ES-I3 (cell line): ENCODE measurements around the gene DAND5.

Experiments
- H3K36me3 ChIP-seq: 2 replicates; pipeline ENCODE4 v1.6.1; 2013; ENCODE audit warnings: mild to moderate bottlenecking, low read length, control low read depth, moderate library complexity; ENCODE audit not compliant: insufficient read depth
- H3K4me1 ChIP-seq: 2 replicates; pipeline ENCODE4 v1.6.1; 2013; ENCODE audit warnings: mild to moderate bottlenecking, control low read depth, low read length; ENCODE audit not compliant: insufficient read depth
- H3K9ac ChIP-seq: 2 replicates; pipeline ENCODE4 v1.6.1; 2013; ENCODE audit warnings: low read depth, mild to moderate bottlenecking, low read length, moderate library complexity
- H3K9me3 ChIP-seq: 2 replicates; pipeline ENCODE4 v1.6.1; 2013; ENCODE audit warnings: mild to moderate bottlenecking, low read length, moderate library complexity; ENCODE audit not compliant: control insufficient read depth, insufficient read depth

Gene DAND5

DNA sequence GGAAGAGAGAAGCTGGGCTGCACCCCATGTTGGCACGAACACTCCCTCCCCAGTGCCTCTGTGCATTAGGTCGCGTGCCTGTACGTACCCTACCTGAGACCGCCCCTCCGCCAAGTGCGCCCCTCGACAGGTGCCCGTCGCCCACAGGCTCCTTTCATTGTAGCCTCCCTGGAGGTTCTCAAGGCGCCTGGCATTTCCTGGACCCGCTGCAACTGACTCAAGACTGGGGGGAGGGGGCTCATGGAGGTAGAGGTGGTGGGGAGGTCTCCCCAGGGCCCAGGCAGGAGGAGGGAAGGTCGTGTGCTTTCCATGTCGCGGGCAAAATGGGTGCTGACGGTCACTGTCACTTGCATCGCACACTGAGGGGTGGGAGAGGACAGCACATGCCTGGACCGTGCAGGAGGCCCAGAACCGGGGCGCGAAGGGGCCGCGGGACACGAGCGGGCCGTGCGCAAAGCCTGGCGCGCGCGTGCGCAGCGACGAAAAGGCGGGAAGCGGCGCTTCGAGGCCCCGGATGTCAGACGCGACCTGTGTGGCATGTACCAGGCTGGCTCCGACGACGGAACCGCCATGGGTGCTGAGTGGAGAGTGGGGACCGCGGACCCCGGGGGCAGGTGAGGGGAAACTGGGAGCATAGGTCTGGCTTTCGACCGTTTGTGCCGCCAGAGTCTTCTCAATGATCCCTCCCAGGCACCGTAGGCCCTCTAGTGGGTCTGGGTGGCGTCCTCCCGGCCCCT is 42.4 kb downstream of the DAND5 start:
- Histone ChIP-seq H3K9me3 (no peaks in the 10 kb centered on the region), H3K9ac (peak overlapping the region; percentile 44; the same call in 1 of the 2 replicates), H3K36me3 (no peaks in the 10 kb centered on the region), H3K4me1 (peaks cover 14% of the 10 kb centered on the region)

DNA sequence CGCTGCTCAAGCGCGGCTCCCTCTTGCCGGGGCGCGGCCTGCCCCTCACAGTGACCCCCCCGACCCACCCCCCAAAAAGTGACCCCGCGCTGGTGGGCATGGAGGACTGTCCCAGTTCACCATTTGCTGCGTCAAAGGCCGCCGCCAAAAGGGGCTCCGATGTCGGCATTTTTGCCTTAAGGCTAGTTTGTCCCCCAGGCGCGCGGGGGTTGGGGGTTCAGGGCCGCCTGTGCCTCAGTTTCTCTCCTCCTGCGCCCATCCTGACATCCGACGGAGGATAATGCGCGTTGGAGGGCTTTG is 43.0 kb downstream of the DAND5 start:
- Histone ChIP-seq H3K9me3 (no peaks in the 10 kb centered on the region), H3K4me1 (peaks cover 18% of the 10 kb centered on the region), H3K9ac (peak overlapping the region; percentile 44), H3K36me3 (no peaks in the 10 kb centered on the region)

DNA sequence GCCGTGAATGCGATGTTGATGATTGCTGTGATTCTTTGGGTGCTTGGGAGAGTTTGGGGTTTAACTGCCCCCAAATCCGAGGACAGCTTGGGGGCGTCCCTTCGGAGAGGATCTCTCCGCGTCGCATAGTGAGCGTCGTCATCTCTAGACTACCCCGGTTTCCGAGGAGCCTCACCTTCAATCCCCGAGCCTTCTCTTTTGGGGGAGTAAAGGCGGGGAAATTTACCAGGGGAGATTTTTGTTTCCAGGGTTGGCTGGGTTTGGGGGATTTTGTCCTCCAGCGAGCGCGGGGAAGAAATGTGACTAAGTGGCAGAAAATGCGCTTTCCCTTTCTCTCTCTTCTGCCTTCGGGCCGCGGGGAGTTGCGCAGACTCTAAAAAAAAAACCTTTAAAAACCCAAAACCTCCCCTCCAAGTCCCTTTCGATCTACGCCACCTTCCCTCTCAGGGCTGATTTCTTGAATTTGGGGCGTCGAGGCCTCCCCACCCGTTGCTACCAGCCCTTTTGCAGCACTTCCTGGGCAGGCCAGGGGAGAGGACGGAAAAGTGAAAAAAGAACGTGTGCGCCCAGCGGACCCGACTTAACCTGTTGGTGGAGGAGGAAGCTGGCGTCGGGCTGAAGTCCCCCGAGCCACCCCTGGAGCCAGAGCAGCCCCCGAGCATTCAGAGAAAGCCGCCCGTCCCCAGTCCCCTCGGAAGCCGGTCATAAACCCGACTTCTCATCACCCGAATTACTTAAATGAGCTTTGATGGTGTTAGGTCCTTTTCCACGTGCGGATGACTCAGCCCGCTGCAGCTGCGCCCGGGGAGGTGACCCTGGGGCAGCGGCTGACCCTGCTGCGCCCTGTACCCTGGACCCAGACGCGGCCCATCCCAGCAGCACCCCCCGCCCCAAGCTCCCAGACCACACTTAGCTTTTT is 43.6 kb downstream of the DAND5 start:
- Histone ChIP-seq H3K36me3 (no peaks in the 10 kb centered on the region), H3K9ac (peak overlapping the region; percentile 44), H3K9me3 (no peaks in the 10 kb centered on the region), H3K4me1 (peaks cover 24% of the 10 kb centered on the region)

DNA sequence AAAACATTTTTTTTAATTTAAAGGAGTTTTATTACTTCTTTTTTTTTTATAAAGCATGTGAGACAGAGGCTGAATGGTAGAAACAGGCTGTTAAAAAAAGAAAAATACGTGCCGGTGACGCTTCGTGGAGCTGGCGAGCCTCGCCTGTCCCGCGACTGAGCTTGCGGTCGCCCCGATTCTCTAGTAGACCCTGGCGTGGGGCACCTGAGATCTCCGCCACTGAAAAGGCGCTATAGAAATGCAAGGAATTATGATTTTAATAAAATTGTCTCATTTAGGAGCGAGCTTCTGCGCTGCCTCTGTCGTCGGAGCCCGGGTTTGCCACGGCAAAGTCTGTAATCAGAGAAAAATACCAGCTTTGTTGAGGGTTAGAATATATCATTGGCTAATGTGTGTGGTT is 44.3 kb downstream of the DAND5 start:
- Histone ChIP-seq H3K4me1 (peaks cover 24% of the 10 kb centered on the region), H3K36me3 (no peaks in the 10 kb centered on the region), H3K9ac (peak overlapping the region; percentile 44; the same call in 1 of the 2 replicates), H3K9me3 (no peaks in the 10 kb centered on the region)

DNA sequence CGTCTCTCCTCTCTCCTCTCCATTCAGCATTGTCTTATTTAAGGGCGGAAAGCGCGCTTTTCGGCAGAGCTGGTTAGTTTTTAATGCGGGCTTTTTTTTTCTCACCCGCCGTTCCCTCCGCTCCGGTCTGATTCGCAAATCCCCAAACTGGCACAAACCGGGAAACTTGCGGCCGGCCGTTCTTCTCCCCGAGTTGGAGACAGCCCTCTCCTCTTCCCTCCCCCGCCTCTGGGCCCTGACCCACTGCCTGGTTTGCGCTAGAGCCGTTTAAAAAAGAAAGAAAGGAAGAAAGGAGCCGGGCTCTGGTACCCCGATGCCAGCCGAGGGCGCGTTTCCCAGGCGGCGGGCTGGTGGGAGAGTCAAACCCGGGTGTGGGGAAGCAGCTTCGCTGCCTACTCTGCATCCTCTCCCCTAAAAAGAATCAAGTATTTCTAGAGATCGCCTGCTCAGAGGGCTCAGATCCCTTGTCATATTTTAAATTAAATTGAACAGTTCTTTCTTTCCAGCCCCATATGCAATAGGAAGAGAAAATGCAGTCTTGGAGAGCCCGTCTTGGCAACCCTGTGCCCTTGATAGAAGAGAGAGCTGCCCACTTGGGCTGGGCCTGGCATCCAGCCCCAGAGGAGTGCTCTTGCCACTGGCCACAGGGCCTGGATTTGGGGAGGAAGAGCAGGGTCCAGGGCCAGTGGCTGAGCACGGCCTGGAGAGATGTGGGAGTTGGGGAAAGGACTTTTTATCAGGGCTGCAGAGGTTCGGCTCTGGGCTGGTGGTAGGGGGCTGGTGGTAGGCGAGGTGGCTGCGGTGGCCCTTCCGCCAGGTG is 44.9 kb downstream of the DAND5 start:
- peak overlapping the region; percentile 44; the same call in 1 of the 2 replicates for H3K9ac ChIP-seq
- H3K9me3 ChIP-seq: no peaks in the 10 kb centered on the region
- no peaks in the 10 kb centered on the region for H3K36me3 ChIP-seq
- H3K4me1 ChIP-seq: peaks cover 24% of the 10 kb centered on the region

DNA sequence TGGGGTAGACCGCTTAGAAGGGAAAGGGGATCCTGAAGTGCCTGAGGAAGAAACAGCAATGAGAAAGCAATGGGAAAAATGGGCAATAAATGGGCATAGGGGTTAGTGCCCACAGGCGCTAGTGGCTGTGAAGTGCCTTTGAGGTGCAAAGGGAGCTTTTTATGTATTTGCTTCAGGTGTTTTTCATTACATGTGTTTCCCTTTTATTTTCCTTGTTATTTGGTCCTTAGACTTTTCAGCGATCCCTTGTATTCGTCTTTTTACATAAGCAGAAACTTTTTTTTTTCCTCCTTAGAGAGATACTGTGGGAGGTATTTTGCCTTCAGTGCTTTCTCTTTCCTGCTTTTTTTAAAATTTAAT is 45.5 kb downstream of the DAND5 start:
- Histone ChIP-seq H3K36me3 (no peaks in the 10 kb centered on the region), H3K4me1 (peaks cover 20% of the 10 kb centered on the region), H3K9me3 (no peaks in the 10 kb centered on the region), H3K9ac (no peak overlapping the region; the same call in 1 of the 2 replicates)

DNA sequence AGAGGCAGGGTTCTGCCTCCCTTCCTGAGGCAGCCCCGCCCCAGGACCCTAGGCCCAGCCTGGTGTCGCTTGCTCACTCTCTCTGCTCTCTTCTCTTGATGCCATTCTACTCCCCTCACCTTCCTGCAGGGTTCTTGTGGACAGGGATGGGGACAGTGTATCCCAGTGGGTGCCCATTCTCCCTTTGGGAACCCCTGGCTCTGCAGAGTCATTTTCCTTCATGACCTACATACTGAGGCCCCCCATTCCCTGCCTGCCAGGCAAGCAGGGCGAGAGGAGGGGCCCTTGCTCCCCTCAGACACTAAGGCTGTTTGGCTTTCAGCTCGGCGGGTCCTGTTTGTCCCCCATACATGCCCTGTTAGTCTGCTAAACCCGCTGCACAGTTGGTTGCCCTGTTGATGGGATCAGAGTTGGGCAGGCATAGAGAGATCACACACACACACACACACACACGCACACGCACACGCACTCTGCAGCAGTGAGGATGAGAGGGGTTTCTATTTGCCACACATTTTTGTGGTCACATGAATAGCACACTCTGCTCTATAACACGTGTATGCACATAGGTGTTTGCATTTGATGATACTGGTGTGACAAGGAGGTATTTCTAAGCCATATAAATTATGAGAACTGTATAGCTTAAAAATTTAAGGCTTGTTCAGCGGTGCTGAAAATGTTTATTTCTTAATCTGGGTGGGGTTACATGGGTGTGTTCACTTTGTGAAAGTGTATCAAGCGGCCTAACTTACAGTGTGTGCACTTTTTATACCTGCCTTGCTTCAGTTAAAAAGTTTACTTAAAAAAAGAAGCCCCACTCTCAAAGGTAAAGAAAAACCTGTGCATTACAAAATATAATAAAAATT is 46.2 kb downstream of the DAND5 start:
- H3K9ac ChIP-seq: no peak overlapping the region
- H3K4me1 ChIP-seq: peaks cover 21% of the 10 kb centered on the region
- no peaks in the 10 kb centered on the region for H3K9me3 ChIP-seq
- no peaks in the 10 kb centered on the region for H3K36me3 ChIP-seq

DNA sequence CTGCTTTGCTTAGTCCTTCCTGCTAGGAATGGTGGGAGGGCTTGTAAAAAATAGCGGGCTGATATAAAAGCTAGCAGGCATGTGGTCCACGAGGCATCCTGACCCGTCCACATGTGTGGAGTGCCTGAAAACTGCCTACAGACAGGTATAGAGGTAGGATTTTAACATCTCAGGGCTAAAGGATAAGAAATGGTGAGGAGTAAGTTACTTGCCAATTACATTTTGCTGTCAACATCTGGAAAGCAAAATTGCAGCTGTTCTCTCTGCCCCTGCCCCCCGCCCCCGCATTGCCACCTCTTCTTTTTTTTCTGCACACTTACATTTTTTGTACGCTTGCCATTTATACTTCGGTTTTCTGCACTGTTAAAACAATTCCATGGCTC is 46.9 kb downstream of the DAND5 start:
- no peak overlapping the region for H3K9ac ChIP-seq

DNA sequence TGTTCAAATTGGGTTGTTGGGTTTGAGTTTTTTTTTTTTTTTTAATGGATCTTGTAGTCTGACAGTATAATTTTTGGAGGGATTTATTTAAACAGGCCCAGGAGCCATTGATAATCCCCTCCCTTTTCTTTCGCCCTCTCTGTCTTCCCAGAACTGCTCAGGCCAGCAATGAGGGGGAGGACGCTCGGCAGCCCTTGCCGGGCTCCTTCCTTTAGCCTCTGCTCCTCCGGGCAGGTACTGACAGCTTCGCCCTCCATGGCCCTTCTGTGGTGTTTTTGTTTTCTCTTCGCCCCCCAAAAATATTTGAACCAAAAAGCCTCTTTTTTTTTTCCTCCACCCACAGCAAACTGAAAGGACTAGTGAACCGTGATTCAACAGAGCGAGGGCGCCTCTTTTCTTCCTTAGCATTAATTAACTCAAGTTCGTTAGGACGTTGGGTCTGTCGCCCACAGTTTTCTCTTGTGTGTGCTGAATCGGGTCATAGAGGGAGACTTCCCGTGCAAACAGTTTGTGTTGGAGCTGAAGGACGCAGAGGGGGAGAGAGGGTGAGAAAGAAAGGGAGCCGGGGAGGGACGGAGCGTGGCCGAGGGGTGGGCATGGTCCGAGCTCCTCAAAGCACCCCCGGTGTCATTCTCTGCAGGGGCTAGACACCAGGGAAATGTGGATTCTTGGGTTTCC is 47.4 kb downstream of the DAND5 start:
- no peaks in the 10 kb centered on the region; the same call in 1 of the 2 replicates for H3K9me3 ChIP-seq
- H3K9ac ChIP-seq: peak overlapping the region; percentile 12; the same call in 1 of the 2 replicates
- peaks cover 25% of the 10 kb centered on the region for H3K4me1 ChIP-seq
- H3K36me3 ChIP-seq: no peaks in the 10 kb centered on the region

More for the DNA sequence above, 46.9 kb downstream of the DAND5 start:
- no peaks in the 10 kb centered on the region for H3K36me3 ChIP-seq
- no peaks in the 10 kb centered on the region; the same call in 1 of the 2 replicates for H3K9me3 ChIP-seq
- peaks cover 25% of the 10 kb centered on the region for H3K4me1 ChIP-seq

DNA sequence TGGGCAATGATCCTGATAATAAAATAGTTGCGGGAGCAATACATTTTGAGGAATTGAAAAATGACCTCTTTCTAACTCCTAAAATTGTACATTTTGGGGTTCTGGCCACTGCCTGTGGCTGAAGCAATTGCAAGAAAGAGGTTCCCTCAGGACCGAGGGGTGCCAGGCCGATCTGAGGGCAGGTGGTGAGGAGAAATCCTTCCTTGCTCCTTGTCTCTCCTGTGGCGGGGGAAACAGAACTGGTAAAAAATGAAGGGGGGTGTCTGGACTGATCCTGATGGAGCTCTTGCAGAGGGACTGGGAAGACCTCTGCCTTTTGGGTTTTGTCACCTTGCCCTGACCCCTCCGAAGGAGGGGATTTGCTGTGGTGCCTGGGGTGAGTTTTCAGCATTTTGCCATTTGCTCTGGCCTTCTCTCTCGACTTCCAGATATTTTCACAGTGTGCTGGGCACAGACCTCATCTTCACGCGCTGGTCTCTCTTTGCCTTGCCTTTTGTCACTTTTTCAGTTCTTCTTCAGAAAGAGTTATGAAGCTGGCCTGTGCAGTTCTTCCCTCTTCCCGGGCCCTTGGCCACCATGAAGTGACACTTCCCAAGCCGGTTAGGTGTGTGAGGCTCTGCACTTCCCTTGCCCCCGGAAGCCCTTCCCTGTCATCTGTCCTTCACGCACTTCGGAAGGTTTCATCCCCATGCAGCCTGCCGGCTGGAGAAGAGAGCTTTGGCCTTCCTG is 48.1 kb downstream of the DAND5 start:
- H3K9ac ChIP-seq: peak overlapping the region; percentile 12; the same call in 1 of the 2 replicates

DNA sequence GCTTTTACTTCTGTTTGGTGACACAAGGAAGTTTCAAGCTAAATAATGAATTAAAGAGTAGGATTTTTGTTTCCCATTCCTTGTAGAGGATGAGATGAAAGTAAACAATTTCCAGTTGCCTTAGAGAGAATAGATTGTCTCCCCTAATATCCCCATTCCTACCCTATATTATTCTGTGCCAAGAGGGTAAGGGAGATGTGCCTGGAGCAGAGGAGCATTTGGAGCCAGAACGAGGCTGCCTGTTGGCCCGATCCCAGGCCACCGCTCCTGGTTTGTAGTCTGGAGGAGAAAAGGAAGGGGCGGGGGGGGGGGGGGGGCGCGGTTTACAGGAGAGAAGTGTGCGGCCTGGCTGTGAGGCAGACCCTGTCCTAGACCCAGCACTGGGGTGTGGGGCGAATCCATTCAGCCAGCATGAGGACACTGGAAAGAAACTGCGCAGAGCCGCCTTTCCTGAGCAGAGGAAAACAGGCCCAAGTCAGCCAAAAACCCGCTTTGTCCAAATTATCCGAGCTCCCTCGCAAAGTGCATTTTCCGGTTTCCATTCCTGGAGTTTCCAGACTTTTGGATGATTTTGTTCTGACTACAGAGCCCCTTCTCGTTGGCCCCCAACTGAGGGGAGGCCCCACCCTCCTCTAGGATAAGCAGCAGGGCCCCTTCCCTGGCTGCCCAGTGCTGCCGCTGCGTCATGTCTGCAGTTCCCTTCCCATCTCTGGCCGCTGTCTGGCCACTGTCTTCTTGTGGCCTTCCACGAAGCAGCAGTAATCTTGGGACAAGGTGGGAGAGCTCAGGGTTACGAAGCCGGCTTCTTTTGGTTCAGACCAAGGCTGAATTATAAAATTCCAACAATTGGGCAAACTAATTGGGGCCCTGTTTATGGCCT is 48.9 kb downstream of the DAND5 start:
- Histone ChIP-seq H3K4me1 (peaks cover 25% of the 10 kb centered on the region), H3K36me3 (no peaks in the 10 kb centered on the region), H3K9ac (no peak overlapping the region), H3K9me3 (no peaks in the 10 kb centered on the region; the same call in 1 of the 2 replicates)

More for the DNA sequence above, 48.1 kb downstream of the DAND5 start:
- no peaks in the 10 kb centered on the region; the same call in 1 of the 2 replicates for H3K9me3 ChIP-seq
- peaks cover 25% of the 10 kb centered on the region for H3K4me1 ChIP-seq
- no peaks in the 10 kb centered on the region for H3K36me3 ChIP-seq

DNA sequence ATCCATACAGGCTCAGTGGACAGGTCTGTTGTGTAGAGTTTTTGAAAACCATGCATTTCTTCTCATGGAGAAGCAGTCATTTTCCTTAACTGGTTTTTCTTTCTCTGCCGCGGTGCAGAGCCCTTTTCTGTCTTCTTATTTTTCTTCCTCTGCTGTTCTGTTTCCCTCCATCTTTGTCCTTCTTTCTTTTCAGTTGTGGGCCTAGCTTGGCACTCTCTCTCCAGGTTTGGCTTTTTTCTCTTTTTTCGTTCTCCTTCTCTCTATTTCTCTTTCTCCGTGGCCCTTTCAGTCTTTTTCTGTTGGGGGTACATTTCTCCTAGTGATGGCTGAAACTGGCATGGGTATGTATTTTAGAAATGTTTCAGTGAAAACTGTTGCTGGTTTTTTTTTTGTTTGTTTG is 50.0 kb downstream of the DAND5 start:
- no peaks in the 10 kb centered on the region; the same call in 1 of the 2 replicates for H3K9me3 ChIP-seq
- H3K9ac ChIP-seq: no peak overlapping the region
- H3K4me1 ChIP-seq: peaks cover 25% of the 10 kb centered on the region
- H3K36me3 ChIP-seq: no peaks in the 10 kb centered on the region
